H9 (cell line): ENCODE measurements around the gene MAD1L1. TPM values are rescaled to one million over a fixed set of nuclear protein-coding genes. Genes with fewer than 3 reads are reported as not detected.

Source experiments
- DNase-seq: peaks from one replicate; pipeline ENCODE4 v3.0.0-alpha.2; 2017
- H2AFZ ChIP-seq: one replicate; pipeline ENCODE4 v1.6.1; 2013; ENCODE audit warnings: mild to moderate bottlenecking, low read length, control low read depth, moderate library complexity
- H2AK5ac ChIP-seq: 2 replicates; pipeline ENCODE4 v1.6.1; 2013; ENCODE audit warnings: low read length, control low read depth, mixed read lengths; ENCODE audit not compliant: insufficient read length
- H2BK120ac ChIP-seq: one replicate; pipeline ENCODE4 v1.6.1; 2013; ENCODE audit warnings: low read depth, mild to moderate bottlenecking, low read length, control low read depth, inconsistent platforms; ENCODE audit not compliant: poor library complexity, severe bottlenecking
- H2BK12ac ChIP-seq: 2 replicates; pipeline ENCODE4 v1.6.1; 2013; ENCODE audit warnings: low read length, control low read depth, mixed read lengths, low read depth; ENCODE audit not compliant: insufficient read length
- H2BK15ac ChIP-seq: 2 replicates; pipeline ENCODE4 v1.6.1; 2013; ENCODE audit warnings: low read depth, low read length, control low read depth
- H2BK20ac ChIP-seq: one replicate; pipeline ENCODE4 v1.6.1; 2013; ENCODE audit warnings: low read depth, mild to moderate bottlenecking, low read length, control low read depth, inconsistent platforms; ENCODE audit not compliant: poor library complexity, severe bottlenecking
- H2BK5ac ChIP-seq: 2 replicates; pipeline ENCODE4 v1.6.1; 2013; ENCODE audit warnings: low read length, control low read depth, mixed read lengths; ENCODE audit not compliant: insufficient read length
- H3K14ac ChIP-seq: 2 replicates; pipeline ENCODE4 v1.6.1; 2013; ENCODE audit warnings: low read length, control low read depth; ENCODE audit not compliant: insufficient read depth
- H3K18ac ChIP-seq: 2 replicates; pipeline ENCODE4 v1.6.1; 2013; ENCODE audit warnings: low read depth, mild to moderate bottlenecking, mixed read lengths, low read length, control low read depth; ENCODE audit not compliant: insufficient read length
- H3K23ac ChIP-seq: 2 replicates; pipeline ENCODE4 v1.6.1; 2013; ENCODE audit warnings: low read length, control low read depth, mixed read lengths, low read depth; ENCODE audit not compliant: insufficient read length
- H3K23me2 ChIP-seq: 2 replicates; pipeline ENCODE4 v1.6.1; 2013; ENCODE audit warnings: low read depth, mild to moderate bottlenecking, mixed read lengths, low read length, control low read depth; ENCODE audit not compliant: insufficient read length, poor library complexity, severe bottlenecking
- H3K27ac ChIP-seq: 2 replicates; pipeline ENCODE4 v1.5.1; 2013; ENCODE audit warnings: low read length, control low read depth, mixed read lengths, low read depth; ENCODE audit not compliant: insufficient read length
- H3K27me3 ChIP-seq: 2 replicates; pipeline ENCODE4 v1.6.1; 2013; ENCODE audit warnings: low read length, control low read depth, inconsistent platforms; ENCODE audit not compliant: insufficient read depth
- H3K4ac ChIP-seq: 2 replicates; pipeline ENCODE4 v1.6.1; 2013; ENCODE audit warnings: low read depth, mild to moderate bottlenecking, control low read depth, inconsistent platforms, low read length, moderate library complexity
- H3K4me1 ChIP-seq: 2 replicates; pipeline ENCODE4 v1.6.1; 2013; ENCODE audit warnings: low read length, control low read depth, inconsistent platforms; ENCODE audit not compliant: insufficient read depth
- H3K4me2 ChIP-seq: 2 replicates; pipeline ENCODE4 v1.6.1; 2013; ENCODE audit warnings: low read length, control low read depth, mixed read lengths; ENCODE audit not compliant: insufficient read length, insufficient read depth
- H3K56ac ChIP-seq: 2 replicates; pipeline ENCODE4 v1.6.1; 2013; ENCODE audit warnings: low read depth, mild to moderate bottlenecking, mixed read lengths, low read length, control low read depth; ENCODE audit not compliant: insufficient read length
- H3K79me1 ChIP-seq: 2 replicates; pipeline ENCODE4 v1.6.1; 2013; ENCODE audit warnings: low read depth, mild to moderate bottlenecking, moderate library complexity, low read length, control low read depth, inconsistent platforms; ENCODE audit not compliant: insufficient read depth, poor library complexity, severe bottlenecking
- H3K79me2 ChIP-seq: 2 replicates; pipeline ENCODE4 v1.6.1; 2013; ENCODE audit warnings: low read length, control low read depth, inconsistent platforms; ENCODE audit not compliant: insufficient read depth
- H3K9ac ChIP-seq: 2 replicates; pipeline ENCODE4 v1.6.1; 2013; ENCODE audit warnings: low read length, control low read depth, mixed read lengths; ENCODE audit not compliant: insufficient read length; ENCODE audit errors: extremely low read depth
- H3K9me3 ChIP-seq: one replicate; pipeline ENCODE4 v1.6.1; 2013; ENCODE audit warnings: low read depth, low read length, inconsistent platforms; ENCODE audit not compliant: control insufficient read depth
- H3T11ph ChIP-seq: one replicate; pipeline ENCODE4 v1.6.1; 2013; ENCODE audit warnings: mild to moderate bottlenecking, low read length, control low read depth, inconsistent platforms
- H4K20me1 ChIP-seq: one replicate; pipeline ENCODE4 v1.6.1; 2013; ENCODE audit not compliant: control insufficient read depth, insufficient read length, insufficient read depth
- H4K5ac ChIP-seq: 2 replicates; pipeline ENCODE4 v1.6.1; 2013; ENCODE audit warnings: low read depth, mild to moderate bottlenecking, mixed read lengths, low read length, control low read depth; ENCODE audit not compliant: insufficient read length
- H4K8ac ChIP-seq: replicated peaks from 2 replicates; pipeline ENCODE4 v1.6.1; 2013; ENCODE audit warnings: low read length, control low read depth, mixed read lengths, low read depth; ENCODE audit not compliant: insufficient read length
- H4K91ac ChIP-seq: 2 replicates; pipeline ENCODE4 v1.6.1; 2013; ENCODE audit warnings: low read depth, mild to moderate bottlenecking, moderate library complexity, mixed read lengths, low read length, control low read depth; ENCODE audit not compliant: insufficient read length
- H3K27ac Mint-ChIP-seq, 3 experiments: 2 replicates in 2 of 3; 3 replicates in 1 of 3; pipeline ENCODE4 v1.8.0; 2020 to 2021; ENCODE audit warnings: mixed read lengths in 3 of 3, mild to moderate bottlenecking in 1 of 3, moderate library complexity in 1 of 3
- H3K27me3 Mint-ChIP-seq: 2 replicates; pipeline ENCODE4 v1.8.0; 2021; ENCODE audit warnings: low read depth, mild to moderate bottlenecking, moderate library complexity, mixed read lengths
- H3K36me3 Mint-ChIP-seq, 3 experiments: 2 replicates in 2 of 3; 3 replicates in 1 of 3; pipeline ENCODE4 v1.8.0; 2020 to 2021; ENCODE audit warnings: low read depth in 3 of 3, mixed read lengths in 3 of 3; ENCODE audit not compliant: insufficient read depth in 1 of 3
- H3K4me1 Mint-ChIP-seq, 2 experiments: 2 replicates each; pipeline ENCODE4 v1.8.0; 2020; ENCODE audit warnings: mixed read lengths in 2 of 2
- H3K4me3 Mint-ChIP-seq, 2 experiments: 2 replicates in 1 of 2; 3 replicates in 1 of 2; pipeline ENCODE4 v1.8.0; 2020 to 2021; ENCODE audit warnings: mild to moderate bottlenecking in 2 of 2, mixed read lengths in 2 of 2, moderate library complexity in 1 of 2
- H3K9me3 Mint-ChIP-seq, 2 experiments: 2 replicates in 1 of 2; 3 replicates in 1 of 2; pipeline ENCODE4 v1.8.0; 2020; ENCODE audit warnings: mild to moderate bottlenecking in 2 of 2, mixed read lengths in 2 of 2, moderate library complexity in 1 of 2
- CTCF ChIP-seq: fragments of 200-600 bp; sonication (generic); conservative IDR thresholded peaks from 3 replicates; pipeline ENCODE4 v1.8.0; 2021; ENCODE audit warnings: antibody characterized with exemption, mild to moderate bottlenecking
- WGBS: extraction: QIAGEN DNeasy Blood & Tissue Kit; methylation state at CpG from one replicate; pipeline ENCODE4 v1.1.7; 2013; ENCODE audit warnings: missing lambda C conversion rate, low lambda C conversion rate, mixed read lengths; ENCODE audit not compliant: insufficient read length; ENCODE audit errors: extremely low coverage; 5-methylcytosine and 5-hydroxymethylcytosine counted together
- total RNA-seq: library from RNA; stranded (reverse); gene quantifications from 2 replicates; pipeline ENCODE4 v1.2.1, GENCODE V29; 2021

MAD1L1 gene
- total RNA-seq, 1 experiment from 2014 or later, result 39.0 TPM

GRCh38 chr7:2100278-2101208, 132.2 kb downstream of the MAD1L1 start:
- Histone ChIP-seq H4K5ac (no peak overlapping the region), H3K23me2 (no peaks in the 10 kb centered on the region), H3T11ph (no peak overlapping the region), H3K4ac (no peak overlapping the region), H3K27ac (no peak overlapping the region), H3K4me1 (no peaks in the 10 kb centered on the region), H3K9ac (no peak overlapping the region), H3K9me3 (no peaks in the 10 kb centered on the region), H2BK20ac (no peak overlapping the region), H3K79me1 (no peaks in the 10 kb centered on the region), H3K23ac (no peak overlapping the region), H2AK5ac (no peak overlapping the region), H3K79me2 (no peaks in the 10 kb centered on the region; the same call in 1 of the 2 replicates), H2BK15ac (no peak overlapping the region), H2BK12ac (no peak overlapping the region), H3K56ac (no peak overlapping the region), H3K27me3 (no peaks in the 10 kb centered on the region), H3K14ac (no peak overlapping the region), H4K8ac (no peak overlapping the region), H2BK5ac (no peak overlapping the region), H4K91ac (no peak overlapping the region), H4K20me1 (peaks cover 2% of the 10 kb centered on the region), H2AFZ (no peak overlapping the region), H3K4me2 (no peak overlapping the region), H3K18ac (no peak overlapping the region), H2BK120ac (no peak overlapping the region)
- WGBS, result no CpG with 5 or more reads among the region's 31 CpGs
- no peak for TF ChIP-seq CTCF
- Mint-ChIP-seq H3K36me3 (peaks cover 7 to 8% (median 8%) of the 10 kb centered on the region in 3 experiments; a peak in 5 of 7 replicates), H3K9me3 (no peaks in the 10 kb centered on the region; a peak in 1 of 5 replicates), H3K4me1 (peaks cover 13 to 22% of the 10 kb centered on the region in 2 experiments), H3K27ac (peak overlapping the region in 2 of 3 experiments; percentile 8 to 86; a peak in 3 of 7 replicates), H3K4me3 (no peak overlapping the region), H3K27me3 (no peaks in the 10 kb centered on the region; the same call in 1 of the 2 replicates)
- no peak for DNase-seq
